H1 (cell line): ENCODE results near the gene PRSS2. TPM values are rescaled to one million over a fixed set of nuclear protein-coding genes. Genes with fewer than 3 reads are reported as not detected.
A peak's percentile ranks its signal among the peaks of the same experiment; 100 is the strongest.

Experiments used
- CTCF ChIA-PET: fragments of 300-600 bp; sonication (Branson Sonifier 250); formaldehyde crosslinking; loops from one replicate; lab custom pipeline; 2021; ENCODE audit not compliant: partially characterized antibody; lab: Charles Lee
- POLR2A ChIA-PET: fragments of 300-600 bp; sonication (Branson Sonifier 250); formaldehyde crosslinking; loops from one replicate; lab custom pipeline; 2021; ENCODE audit warnings: inconsistent platforms; ENCODE audit not compliant: partially characterized antibody; lab: Charles Lee
- DNase-seq, 2 experiments: peaks; one replicate each; pipeline versions ENCODE4 v3.0.0 to v3.0.0-alpha.2; 2010 to 2022; ENCODE audit warnings: low spot score in 2 of 2, low read depth in 1 of 2, mixed read lengths in 1 of 2
- FAIRE-seq: peaks from 2 replicates; lab custom pipeline; 2011; peaks lifted over from hg19 to GRCh38; lab: Jason Lieb, UNC
- H2AFZ ChIP-seq: 2 replicates; pipeline ENCODE4 v1.8.1; 2012; ENCODE audit warnings: low read length, inconsistent platforms
- H2AK5ac ChIP-seq: 2 replicates; pipeline ENCODE4 v1.6.1; 2013; ENCODE audit warnings: low read depth, low read length
- H2BK120ac ChIP-seq: replicated peaks from 2 replicates; pipeline ENCODE3; 2013; ENCODE audit warnings: low read depth, low read length, inconsistent platforms
- H2BK12ac ChIP-seq: 2 replicates; pipeline ENCODE4 v1.6.1; 2013; ENCODE audit warnings: low read depth, low read length
- H2BK15ac ChIP-seq: 2 replicates; pipeline ENCODE4 v1.6.1; 2013; ENCODE audit warnings: low read length
- H2BK20ac ChIP-seq: 2 replicates; pipeline ENCODE4 v1.6.1; 2013; ENCODE audit warnings: low read length
- H2BK5ac ChIP-seq: 2 replicates; pipeline ENCODE4 v1.6.1; 2013; ENCODE audit warnings: low read depth, low read length
- H3K14ac ChIP-seq: 2 replicates; pipeline ENCODE4 v1.6.1; 2013; ENCODE audit warnings: inconsistent platforms; ENCODE audit not compliant: insufficient read length
- H3K18ac ChIP-seq: 2 replicates; pipeline ENCODE4 v1.6.1; 2013; ENCODE audit warnings: low read length; ENCODE audit errors: extremely low read depth
- H3K23ac ChIP-seq: 2 replicates; pipeline ENCODE4 v1.6.1; 2013; ENCODE audit warnings: inconsistent platforms; ENCODE audit not compliant: insufficient read length
- H3K23me2 ChIP-seq: 2 replicates; pipeline ENCODE4 v1.6.1; 2013; ENCODE audit warnings: low read depth, low read length
- H3K27ac ChIP-seq: 2 replicates; pipeline ENCODE4 v1.6.1; 2011; ENCODE audit warnings: low read depth, low read length, inconsistent platforms
- H3K27me3 ChIP-seq, 4 experiments: replicated peaks in 1 of 4; 1 replicate in 1 of 4; 2 replicates in 3 of 4; pipeline versions ENCODE4 v1.6.1 to v1.8.1; 2011 to 2013; ENCODE audit warnings: low read length in 3 of 4, mild to moderate bottlenecking in 3 of 4, inconsistent platforms in 2 of 4, mixed read lengths in 2 of 4, moderate library complexity in 1 of 4; ENCODE audit not compliant: control insufficient read depth in 3 of 4, insufficient read depth in 3 of 4; ENCODE audit errors: extremely low read depth in 1 of 4
- H3K36me3 ChIP-seq, 4 experiments: 2 replicates each; pipeline versions ENCODE4 v1.6.1 to v1.8.1; 2011 to 2013; ENCODE audit warnings: mild to moderate bottlenecking in 4 of 4, low read length in 3 of 4, moderate library complexity in 2 of 4, control low read depth in 1 of 4, inconsistent platforms in 1 of 4; ENCODE audit not compliant: insufficient read depth in 4 of 4, control insufficient read depth in 2 of 4
- H3K4ac ChIP-seq: replicated peaks from 2 replicates; pipeline ENCODE3; 2013; ENCODE audit warnings: low read length, low read depth, mixed read lengths, inconsistent platforms; ENCODE audit not compliant: insufficient read length
- H3K4me1 ChIP-seq, 4 experiments: replicated peaks in 1 of 4; 1 replicate in 1 of 4; 2 replicates in 3 of 4; pipeline versions ENCODE4 v1.6.1 to v1.8.1; 2011 to 2013; ENCODE audit warnings: low read length in 3 of 4, inconsistent platforms in 2 of 4, mixed read lengths in 1 of 4; ENCODE audit not compliant: insufficient read depth in 4 of 4, control insufficient read depth in 3 of 4
- H3K4me2 ChIP-seq, 2 experiments: 2 replicates each; pipeline versions ENCODE4 v1.6.1 to v1.8.1; 2011 to 2013; ENCODE audit warnings: low read depth in 2 of 2, low read length in 2 of 2, control low read depth in 1 of 2, inconsistent platforms in 1 of 2, mild to moderate bottlenecking in 1 of 2; ENCODE audit not compliant: insufficient read depth in 1 of 2
- H3K4me3 ChIP-seq, 4 experiments: fragments of 200-600, 300-600 bp in 1 of 4; sonication (generic), shearing (Covaris generic), sonication (Bioruptor Twin) in 1 of 4; 2 replicates each; pipeline versions ENCODE4 v1.5.1 to v1.8.1; 2011 to 2016; ENCODE audit warnings: low read length in 4 of 4, low read depth in 3 of 4, control low read depth in 2 of 4, inconsistent platforms in 2 of 4, mild to moderate bottlenecking in 2 of 4, mixed read lengths in 1 of 4, moderate library complexity in 1 of 4; ENCODE audit not compliant: insufficient read depth in 2 of 4; ENCODE audit errors: extremely low read depth in 1 of 4
- H3K56ac ChIP-seq: replicated peaks from 2 replicates; pipeline ENCODE3; 2013; ENCODE audit warnings: low read depth, mild to moderate bottlenecking, mixed read lengths, low read length, inconsistent platforms; ENCODE audit not compliant: insufficient read length
- H3K79me1 ChIP-seq: 2 replicates; pipeline ENCODE4 v1.6.1; 2013; ENCODE audit warnings: low read depth, low read length, control low read depth
- H3K79me2 ChIP-seq, 2 experiments: 2 replicates each; pipeline versions ENCODE4 v1.6.1 to v1.8.1; 2012 to 2013; ENCODE audit warnings: low read length in 2 of 2, mild to moderate bottlenecking in 2 of 2, inconsistent platforms in 1 of 2; ENCODE audit not compliant: insufficient read depth in 2 of 2, control insufficient read depth in 1 of 2
- H3K9ac ChIP-seq, 4 experiments: replicated peaks in 1 of 4; 1 replicate in 1 of 4; 2 replicates in 3 of 4; pipeline versions ENCODE4 v1.6.1 to v1.8.1; 2011 to 2013; ENCODE audit warnings: low read depth in 3 of 4, low read length in 3 of 4, control low read depth in 2 of 4, mild to moderate bottlenecking in 2 of 4, moderate library complexity in 2 of 4, inconsistent platforms in 1 of 4; ENCODE audit errors: extremely low read depth in 1 of 4
- H3K9me3 ChIP-seq, 2 experiments: 2 replicates each; pipeline versions ENCODE4 v1.6.1 to v1.8.1; 2012 to 2013; ENCODE audit warnings: mild to moderate bottlenecking in 2 of 2, moderate library complexity in 2 of 2, control low read depth in 1 of 2, inconsistent platforms in 1 of 2, low read depth in 1 of 2, low read length in 1 of 2, mixed read lengths in 1 of 2; ENCODE audit not compliant: insufficient read depth in 2 of 2
- H4K20me1 ChIP-seq, 2 experiments: replicated peaks in 1 of 2; 2 replicates each; pipeline versions ENCODE3 to v1.8.1; 2011 to 2013; ENCODE audit warnings: inconsistent platforms in 2 of 2, low read length in 2 of 2, mild to moderate bottlenecking in 1 of 2; ENCODE audit not compliant: insufficient read depth in 2 of 2, control insufficient read depth in 1 of 2
- H4K5ac ChIP-seq: 2 replicates; pipeline ENCODE4 v1.6.1; 2013; ENCODE audit warnings: low read length, low read depth, mixed read lengths, inconsistent platforms; ENCODE audit not compliant: insufficient read length
- H4K8ac ChIP-seq: 2 replicates; pipeline ENCODE4 v1.8.0; 2013; ENCODE audit warnings: mild to moderate bottlenecking, moderate library complexity, low read length, inconsistent platforms; ENCODE audit not compliant: insufficient read depth; ENCODE audit errors: extremely low read depth
- H4K91ac ChIP-seq: replicated peaks from 2 replicates; pipeline ENCODE3; 2013; ENCODE audit warnings: low read length, mixed read lengths, inconsistent platforms; ENCODE audit not compliant: insufficient read length
- CBX8 ChIP-seq: fragments of 300-800, 300-1000 bp; sonication (generic); IDR thresholded peaks from 2 replicates; pipeline ENCODE4 v1.7.1; 2016; ENCODE audit warnings: low read depth, low read length, borderline replicate concordance
- FOSL1 ChIP-seq: IDR thresholded peaks from 2 replicates; pipeline ENCODE4 v1.6.1; 2011; ENCODE audit warnings: mild to moderate bottlenecking, low read depth, low read length, moderate library complexity; ENCODE audit not compliant: insufficient read depth
- KDM5A ChIP-seq: fragments of 200-600 bp; IDR thresholded peaks from 2 replicates; pipeline ENCODE4 v1.7.1; 2012; ENCODE audit warnings: mild to moderate bottlenecking, low read length, inconsistent platforms, mixed read lengths
- MAFK ChIP-seq: IDR thresholded peaks from 2 replicates; pipeline ENCODE4 v1.6.1; 2012; ENCODE audit warnings: low read depth, mild to moderate bottlenecking, improper control_type of control experiment, low read length
- NRF1 ChIP-seq: IDR thresholded peaks from 2 replicates; pipeline ENCODE4 v1.6.1; 2011; ENCODE audit warnings: mild to moderate bottlenecking, low read depth, low read length, improper control_type of control experiment
- PHF8 ChIP-seq: fragments of 200-600 bp; sonication (generic); conservative IDR thresholded peaks from 2 replicates; pipeline ENCODE4 v1.7.1; 2012; ENCODE audit warnings: low read depth, mild to moderate bottlenecking, inconsistent platforms, low read length, moderate library complexity
- SP4 ChIP-seq: IDR thresholded peaks from 2 replicates; pipeline ENCODE4 v1.6.1; 2012; ENCODE audit warnings: low read length, inconsistent platforms
- TEAD4 ChIP-seq: IDR thresholded peaks from 2 replicates; pipeline ENCODE4 v1.6.1; 2012; ENCODE audit warnings: low read depth, low read length, inconsistent platforms, mixed read lengths
- WGBS, 2 experiments: shearing (Covaris generic) in 1 of 2; methylation state at CpG; one replicate each; pipeline versions ENCODE4 v1.1.6 to v1.1.7; 2013 to 2015; ENCODE audit warnings: low lambda C conversion rate in 2 of 2, mixed read lengths in 2 of 2, inconsistent platforms in 1 of 2, low coverage in 1 of 2, missing lambda C conversion rate in 1 of 2; ENCODE audit not compliant: insufficient replicate concordance in 2 of 2, insufficient coverage in 1 of 2, insufficient read length in 1 of 2; ENCODE audit errors: extremely low coverage in 1 of 2, missing lambda C conversion rate in 1 of 2; 5-methylcytosine and 5-hydroxymethylcytosine counted together
- polyA plus RNA-seq, 7 experiments: library from polyadenylated mRNA; depleted of rRNA in 3 of 7; stranded (reverse) in 5 of 7; unstranded in 2 of 7; fragments of >200 nt in 5 of 7; fragments of 200-250 nt in 2 of 7; gene quantifications; 1 replicate in 5 of 7; 2 replicates in 1 of 7; 4 replicates in 1 of 7; pipeline versions ENCODE4 v1.2.1 to v1.2.3, GENCODE V29; 2011 to 2013; ENCODE audit warnings: missing spikeins in 2 of 7, mixed read lengths in 2 of 7
- total RNA-seq: library from RNA; stranded (reverse); fragmentation: NEBNext Ultra II Directional; extraction: Animal tissue kit (Norgen Biotek cat#: 25700); gene quantifications from 2 replicates; pipeline ENCODE4 v1.2.1, GENCODE V29; 2021
- TF ChIP-seq, protein P1 (sequence below): IDR thresholded peaks from 2 replicates; pipeline ENCODE4 v1.6.1; 2012; ENCODE audit warnings: low read length, inconsistent platforms

PRSS2 gene
- total and polyA plus RNA-seq, 2 of the 8 experiments (the other 6 are each of a cell fraction or from before 2014, with no cell fraction given) = not detected

- no peaks in the 10 kb centered on the region for H3K23me2 ChIP-seq
- H3K27me3 ChIP-seq = no peaks in the 10 kb centered on the region
- no peak overlapping the region for H3K9ac ChIP-seq
- DNase-seq = peak; percentile 88 to 89
- CTCF ChIA-PET = interaction anchor here (0.6 to 24.1 kb wide), 67 partner anchors 11 to 479 kb away, joined by 3 to 430 read pairs (median 5); partner anchors contain the start of genes PRSS1 and PRSS2
- no peak overlapping the region for H4K91ac ChIP-seq
- peak overlapping the region; percentile 0 to 51; a peak in 3 of 4 replicates for H3K4me2 ChIP-seq
- 0 out of 2 replicates have a peak overlapping the region, but pooled peaks have one; percentile 27 for H3K18ac ChIP-seq
- WGBS, 2 experiments = 47% methylated on average over 21 of the region's 32 CpGs; no CpG with 5 or more reads in 1 of the 2 experiments
- peak overlapping the region; percentile 37 for H2AFZ ChIP-seq
- no peak overlapping the region; the same call in 1 of the 2 replicates for H4K8ac ChIP-seq
- no peaks in the 10 kb centered on the region for H3K79me1 ChIP-seq
- no peaks in the 10 kb centered on the region for H3K9me3 ChIP-seq
- H4K5ac ChIP-seq = no peak overlapping the region
- H2BK20ac ChIP-seq = no peak overlapping the region
- H2BK5ac ChIP-seq = no peak overlapping the region
- peak overlapping the region in 2 of 4 experiments; percentile 19 to 50; a peak in 5 of 8 replicates for H3K4me3 ChIP-seq
- POLR2A ChIA-PET = interaction anchor here (1.1 kb wide), 1 partner anchor 151 kb away, joined by 4 read pairs; no protein-coding TSS in a partner anchor
- no peak overlapping the region for H2BK12ac ChIP-seq
- no peak overlapping the region for H3K23ac ChIP-seq
- H3K14ac ChIP-seq = no peak overlapping the region
- no peak overlapping the region for H2AK5ac ChIP-seq
- FAIRE-seq = peak; percentile 82
- no peak overlapping the region for H2BK15ac ChIP-seq
- no peaks in the 10 kb centered on the region for H3K36me3 ChIP-seq
- no peak overlapping the region for H3K56ac ChIP-seq
- no peaks in the 10 kb centered on the region for H3K79me2 ChIP-seq
- no peaks in the 10 kb centered on the region; a peak in 1 of 7 replicates for H3K4me1 ChIP-seq
- H3K4ac ChIP-seq = no peak overlapping the region
- H4K20me1 ChIP-seq = no peaks in the 10 kb centered on the region
- no peak overlapping the region for H2BK120ac ChIP-seq
- H3K27ac ChIP-seq = no peak overlapping the region
- TF ChIP-seq, protein P1, sequence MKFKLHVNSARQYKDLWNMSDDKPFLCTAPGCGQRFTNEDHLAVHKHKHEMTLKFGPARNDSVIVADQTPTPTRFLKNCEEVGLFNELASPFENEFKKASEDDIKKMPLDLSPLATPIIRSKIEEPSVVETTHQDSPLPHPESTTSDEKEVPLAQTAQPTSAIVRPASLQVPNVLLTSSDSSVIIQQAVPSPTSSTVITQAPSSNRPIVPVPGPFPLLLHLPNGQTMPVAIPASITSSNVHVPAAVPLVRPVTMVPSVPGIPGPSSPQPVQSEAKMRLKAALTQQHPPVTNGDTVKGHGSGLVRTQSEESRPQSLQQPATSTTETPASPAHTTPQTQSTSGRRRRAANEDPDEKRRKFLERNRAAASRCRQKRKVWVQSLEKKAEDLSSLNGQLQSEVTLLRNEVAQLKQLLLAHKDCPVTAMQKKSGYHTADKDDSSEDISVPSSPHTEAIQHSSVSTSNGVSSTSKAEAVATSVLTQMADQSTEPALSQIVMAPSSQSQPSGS = no peak
- TF ChIP-seq SP4 (no peak), NRF1 (no peak), FOSL1 (no peak), PHF8 (no peak), MAFK (no peak), KDM5A (no peak), CBX8 (no peak), TEAD4 (peak; percentile 48; the same call in 1 of the 2 replicates)
These were observed 12.4 kb downstream of the PRSS2 start for GRCh38 chr7:142782922-142783900.
